ENCODE data around the gene MYZAP. TPM values are rescaled to one million over a fixed set of nuclear protein-coding genes. Genes with fewer than 3 reads are reported as not detected.

MYZAP gene
- polyA plus RNA-seq, 1 donor (not counting 4 experiments of a cell fraction or from before 2014, with no cell fraction given), result 1.8 TPM

DNA sequence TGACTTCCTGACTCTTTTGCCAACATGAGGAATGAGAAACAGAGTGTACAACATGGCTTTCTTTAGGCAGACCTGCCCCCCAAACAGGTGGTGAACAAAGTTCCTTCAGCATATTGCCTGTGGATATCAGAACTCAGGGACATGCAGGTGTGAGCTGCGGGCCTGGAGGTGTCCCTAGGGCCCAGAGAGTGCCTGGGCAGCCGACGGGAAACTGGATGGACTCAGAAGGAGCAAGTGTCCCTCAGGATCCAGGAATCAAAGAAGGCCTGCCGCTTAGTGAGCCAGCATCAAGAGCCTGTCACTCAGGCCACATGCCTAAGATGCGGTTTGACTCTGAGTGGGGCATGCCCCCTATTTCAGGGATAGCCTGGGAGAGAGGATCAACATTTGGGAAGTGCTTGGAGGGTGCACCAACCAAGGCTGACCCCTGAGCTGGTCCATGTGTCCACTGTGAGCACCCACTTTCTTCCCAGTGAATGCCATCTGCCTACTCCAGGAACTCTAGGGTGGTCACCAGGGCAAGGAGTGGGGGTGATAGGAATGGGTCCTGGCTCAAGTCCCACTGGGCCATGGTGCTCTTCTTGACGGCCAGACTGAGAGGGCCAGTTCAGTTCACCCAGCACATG is 98.8 kb downstream of the MYZAP start:
- no peaks in the 10 kb centered on the region for H3K27me3 ChIP-seq (ENCODE audit: control insufficient read depth, extremely low read depth, insufficient read depth, low read length)
- no peak overlapping the region for H3K4me2 ChIP-seq (ENCODE audit: control insufficient read depth, extremely low read depth, insufficient read depth, low read depth, low read length)
- dilution Hi-C loops (cut with MboI; ENCODE audit: extremely low pct_ligation_motif_present, low sequenced_read_pairs), result no loop called here
- H3K4me1 ChIP-seq (ENCODE audit: control insufficient read depth, extremely low read depth, insufficient read depth, low read length), result no peaks in the 10 kb centered on the region
- no peak overlapping the region for H2AFZ ChIP-seq (ENCODE audit: control insufficient read depth, low read length)
- TF ChIP-seq EZH2 (IDR thresholded peaks at IDR 0.05; ENCODE audit: low read length), result no peak
- TF ChIP-seq, protein P1, sequence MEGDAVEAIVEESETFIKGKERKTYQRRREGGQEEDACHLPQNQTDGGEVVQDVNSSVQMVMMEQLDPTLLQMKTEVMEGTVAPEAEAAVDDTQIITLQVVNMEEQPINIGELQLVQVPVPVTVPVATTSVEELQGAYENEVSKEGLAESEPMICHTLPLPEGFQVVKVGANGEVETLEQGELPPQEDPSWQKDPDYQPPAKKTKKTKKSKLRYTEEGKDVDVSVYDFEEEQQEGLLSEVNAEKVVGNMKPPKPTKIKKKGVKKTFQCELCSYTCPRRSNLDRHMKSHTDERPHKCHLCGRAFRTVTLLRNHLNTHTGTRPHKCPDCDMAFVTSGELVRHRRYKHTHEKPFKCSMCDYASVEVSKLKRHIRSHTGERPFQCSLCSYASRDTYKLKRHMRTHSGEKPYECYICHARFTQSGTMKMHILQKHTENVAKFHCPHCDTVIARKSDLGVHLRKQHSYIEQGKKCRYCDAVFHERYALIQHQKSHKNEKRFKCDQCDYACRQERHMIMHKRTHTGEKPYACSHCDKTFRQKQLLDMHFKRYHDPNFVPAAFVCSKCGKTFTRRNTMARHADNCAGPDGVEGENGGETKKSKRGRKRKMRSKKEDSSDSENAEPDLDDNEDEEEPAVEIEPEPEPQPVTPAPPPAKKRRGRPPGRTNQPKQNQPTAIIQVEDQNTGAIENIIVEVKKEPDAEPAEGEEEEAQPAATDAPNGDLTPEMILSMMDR (optimal IDR thresholded peaks at IDR 0.05 in 1 of 3, IDR thresholded peaks at IDR 0.05 in 1 of 3, conservative IDR thresholded peaks at IDR 0.05 in 1 of 3; ENCODE audit: extremely low read depth in 1 of 3, insufficient read depth in 2 of 3, low read length in 3 of 3), result no peak
- no peaks in the 10 kb centered on the region for H4K20me1 ChIP-seq (ENCODE audit: control insufficient read depth, extremely low read depth, insufficient read depth, low read length)
- no peak overlapping the region for H3K9ac ChIP-seq (ENCODE audit: control insufficient read depth, extremely low read depth, insufficient read depth, low read length)
- no peaks in the 10 kb centered on the region for H3K36me3 ChIP-seq (ENCODE audit: control insufficient read depth in 2 of 2, extremely low read depth in 1 of 2, insufficient read depth in 2 of 2, low read length in 2 of 2)
- H3K9me3 ChIP-seq (ENCODE audit: control insufficient read depth, low read depth, low read length), result no peaks in the 10 kb centered on the region
- H3K79me2 ChIP-seq (ENCODE audit: control insufficient read depth, insufficient read depth, low read length), result no peaks in the 10 kb centered on the region
- no peak overlapping the region for H3K27ac ChIP-seq (ENCODE audit: control insufficient read depth, insufficient read depth, low read length)
- no peaks in the 10 kb centered on the region for H3K9me1 ChIP-seq (ENCODE audit: control insufficient read depth, extremely low read depth, insufficient read depth, low read length)
- FAIRE-seq, result no peak
- DNase-seq (ENCODE audit: low read depth, low spot score), result no peak
- no peak overlapping the region for H3K4me3 ChIP-seq (ENCODE audit: control insufficient read depth in 2 of 3, extremely low read depth in 1 of 3, insufficient read depth in 2 of 3, low read depth in 1 of 3, low read length in 3 of 3)

DNA sequence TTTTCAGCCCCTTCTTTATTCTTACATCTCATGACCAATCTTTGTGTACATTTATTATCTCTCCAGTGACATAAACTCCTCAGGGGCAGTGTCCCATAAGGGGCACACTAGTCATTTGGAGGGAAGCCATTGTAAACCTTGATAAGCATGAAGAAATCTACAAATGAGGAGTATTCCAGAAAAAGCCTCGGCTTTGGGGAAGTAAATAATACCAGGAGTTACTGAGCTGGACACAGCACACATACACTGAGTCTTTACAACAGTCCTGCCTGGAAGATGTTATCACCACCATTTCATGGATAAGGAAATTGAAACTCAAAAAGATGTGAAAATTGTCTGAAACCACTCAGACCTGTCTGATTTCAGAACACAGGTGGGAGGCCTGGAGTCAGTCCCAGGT is 99.4 kb downstream of the MYZAP start:
- TF ChIP-seq, protein P1 (optimal IDR thresholded peaks at IDR 0.05 in 1 of 3, IDR thresholded peaks at IDR 0.05 in 1 of 3, conservative IDR thresholded peaks at IDR 0.05 in 1 of 3; ENCODE audit: extremely low read depth in 1 of 3, insufficient read depth in 2 of 3, low read length in 3 of 3), result no peak
- TF ChIP-seq EZH2 (IDR thresholded peaks at IDR 0.05; ENCODE audit: low read length), result no peak
- no peaks in the 10 kb centered on the region for H3K9me1 ChIP-seq (ENCODE audit: control insufficient read depth, extremely low read depth, insufficient read depth, low read length)
- H3K9ac ChIP-seq (ENCODE audit: control insufficient read depth, extremely low read depth, insufficient read depth, low read length), result no peak overlapping the region
- no peaks in the 10 kb centered on the region for H3K9me3 ChIP-seq (ENCODE audit: control insufficient read depth, low read depth, low read length)
- FAIRE-seq (no peak), DNase-seq (ENCODE audit: low read depth, low spot score) (no peak)
- H3K79me2 ChIP-seq (ENCODE audit: control insufficient read depth, insufficient read depth, low read length), result no peaks in the 10 kb centered on the region
- H3K36me3 ChIP-seq (ENCODE audit: control insufficient read depth in 2 of 2, extremely low read depth in 1 of 2, insufficient read depth in 2 of 2, low read length in 2 of 2), result no peaks in the 10 kb centered on the region
- no peak overlapping the region for H3K4me3 ChIP-seq (ENCODE audit: control insufficient read depth in 2 of 3, extremely low read depth in 1 of 3, insufficient read depth in 2 of 3, low read depth in 1 of 3, low read length in 3 of 3)
- no peak overlapping the region for H3K27ac ChIP-seq (ENCODE audit: control insufficient read depth, insufficient read depth, low read length)
- no peaks in the 10 kb centered on the region for H3K27me3 ChIP-seq (ENCODE audit: control insufficient read depth, extremely low read depth, insufficient read depth, low read length)
- no peak overlapping the region for H3K4me2 ChIP-seq (ENCODE audit: control insufficient read depth, extremely low read depth, insufficient read depth, low read depth, low read length)
- dilution Hi-C loops (cut with MboI; ENCODE audit: extremely low pct_ligation_motif_present, low sequenced_read_pairs), result no loop called here
- no peaks in the 10 kb centered on the region for H4K20me1 ChIP-seq (ENCODE audit: control insufficient read depth, extremely low read depth, insufficient read depth, low read length)
- H3K4me1 ChIP-seq (ENCODE audit: control insufficient read depth, extremely low read depth, insufficient read depth, low read length), result no peaks in the 10 kb centered on the region
- H2AFZ ChIP-seq (ENCODE audit: control insufficient read depth, low read length), result no peak overlapping the region
